HG03139 (cell line): Measurements from ENCODE around the gene HECTD1.
"Not testable (repeated sequence)": the region's sequence is repeated elsewhere in the genome, so short reads cannot be mapped to it uniquely, and the experiment has no call there.

Source experiments
- ATAC-seq: cut with Tn5 transposase; IDR thresholded peaks from one replicate; pipeline ENCODE4 v1.9.1; 2021; ENCODE audit not compliant: unreplicated experiment

The HECTD1 gene

DNA sequence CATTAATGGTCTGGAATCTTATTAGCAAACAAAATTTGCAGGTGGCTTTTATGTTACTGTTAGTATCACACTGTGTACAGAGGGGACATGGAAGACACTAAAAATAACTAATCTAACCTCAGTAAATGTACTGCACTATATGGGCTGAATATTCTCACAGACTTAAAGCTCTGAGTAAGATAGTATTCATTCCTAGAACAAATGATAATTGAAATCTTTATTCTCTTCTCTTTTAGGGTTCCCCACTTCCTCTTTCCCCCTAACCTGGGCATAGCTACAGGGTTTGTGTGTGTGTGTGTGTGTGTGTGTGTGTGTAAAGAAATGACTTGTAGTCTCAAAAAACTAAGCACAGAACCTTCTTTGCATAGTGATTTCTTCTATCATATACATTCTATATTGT lies 21.4 kb upstream of the HECTD1 start:
- ATAC-seq: peak; percentile 67

DNA sequence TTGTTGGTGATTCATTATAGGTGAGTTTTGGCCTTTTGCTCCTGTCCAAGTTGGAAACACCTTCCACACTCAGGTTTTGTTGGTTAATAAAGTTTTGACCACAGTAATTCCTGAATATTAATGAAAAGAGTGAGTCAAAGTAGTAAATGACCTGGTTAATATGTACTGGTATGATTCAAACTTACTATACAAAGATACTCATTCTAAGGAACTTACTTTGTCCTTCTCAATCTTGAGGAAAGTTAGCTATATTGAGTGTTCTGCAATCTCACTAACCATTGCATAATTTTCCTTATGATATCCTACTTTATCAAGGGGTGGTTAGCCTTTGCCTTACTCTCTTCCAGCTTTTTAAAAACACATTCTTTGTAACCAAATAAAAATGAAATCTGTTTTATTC lies 20.9 kb upstream of the HECTD1 start:
- ATAC-seq: no peak

DNA sequence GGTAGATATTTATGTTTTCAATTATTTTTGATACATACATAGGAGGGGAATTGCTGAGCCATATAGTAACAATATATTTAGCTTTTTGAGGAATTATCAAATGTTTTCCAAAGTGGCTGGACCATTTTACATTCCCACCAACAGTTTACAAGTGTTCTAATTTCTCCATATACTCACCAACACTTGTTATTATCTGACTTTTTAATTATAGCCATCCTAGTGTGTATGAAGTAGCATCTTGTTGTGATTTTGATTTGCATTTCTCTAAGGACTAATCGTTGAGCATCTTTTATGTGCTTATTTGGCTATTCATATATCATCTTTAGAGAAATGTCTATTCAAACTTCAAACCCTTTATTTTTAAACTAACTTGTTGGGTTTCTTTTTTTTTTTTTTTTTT lies 17.2 kb upstream of the HECTD1 start:
- no peak for ATAC-seq

DNA sequence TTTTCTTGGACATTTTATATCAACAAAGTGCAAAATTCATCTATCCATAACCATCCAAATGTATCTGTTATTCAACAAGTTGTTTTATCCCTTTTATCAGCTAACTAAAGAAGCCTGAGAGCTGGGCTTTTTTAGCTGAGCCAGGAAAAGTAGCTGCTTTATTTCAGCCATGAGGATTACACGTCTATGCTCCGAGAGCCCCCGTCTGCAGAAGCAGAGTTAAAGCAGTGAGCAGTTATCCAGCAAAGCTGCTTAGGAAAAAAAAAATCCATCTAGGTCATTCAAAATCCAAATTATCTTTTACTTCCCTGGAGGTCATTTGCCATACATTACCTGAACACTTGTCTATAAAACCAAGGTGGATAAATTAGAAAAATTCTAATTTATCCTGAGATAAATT lies 15.7 kb upstream of the HECTD1 start:
- no peak for ATAC-seq

DNA sequence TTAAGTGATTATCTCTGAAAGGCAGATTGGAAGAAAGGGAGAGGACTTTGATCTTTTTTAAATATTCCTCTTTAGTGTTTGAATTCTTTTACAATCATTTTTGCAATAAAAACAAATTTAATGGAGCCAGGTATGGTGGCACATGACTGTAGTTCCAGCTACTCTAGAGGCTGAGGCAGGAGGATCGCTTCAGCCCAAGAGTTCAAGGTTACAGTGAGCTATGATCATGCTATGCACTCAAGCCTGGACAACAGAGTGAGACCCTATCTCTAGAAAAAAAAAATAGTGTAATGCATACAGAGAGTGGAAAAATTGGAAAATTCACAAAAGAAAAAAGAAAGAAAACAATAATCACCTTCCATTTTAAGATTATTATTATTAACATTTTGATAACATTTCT lies 15.2 kb upstream of the HECTD1 start:
- no peak for ATAC-seq

DNA sequence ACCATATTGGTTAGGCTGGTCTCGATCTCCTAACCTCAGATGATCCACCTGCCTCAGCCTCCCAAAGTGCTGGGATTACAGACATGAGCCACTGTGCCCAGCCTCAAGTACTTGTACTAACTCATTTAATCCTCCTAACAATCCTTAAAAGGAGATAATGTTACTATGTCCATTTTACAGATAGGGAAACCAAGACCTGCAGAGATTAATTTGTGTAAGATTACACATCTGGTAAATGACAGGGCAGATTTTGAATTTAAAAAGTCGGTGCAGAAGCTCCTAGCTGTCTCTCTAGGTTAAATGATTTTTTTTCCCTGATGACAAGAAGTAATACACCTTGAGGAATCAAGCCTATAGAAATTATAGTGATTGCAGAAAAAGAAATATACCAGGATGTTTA lies 13.7 kb upstream of the HECTD1 start:
- no peak for ATAC-seq

DNA sequence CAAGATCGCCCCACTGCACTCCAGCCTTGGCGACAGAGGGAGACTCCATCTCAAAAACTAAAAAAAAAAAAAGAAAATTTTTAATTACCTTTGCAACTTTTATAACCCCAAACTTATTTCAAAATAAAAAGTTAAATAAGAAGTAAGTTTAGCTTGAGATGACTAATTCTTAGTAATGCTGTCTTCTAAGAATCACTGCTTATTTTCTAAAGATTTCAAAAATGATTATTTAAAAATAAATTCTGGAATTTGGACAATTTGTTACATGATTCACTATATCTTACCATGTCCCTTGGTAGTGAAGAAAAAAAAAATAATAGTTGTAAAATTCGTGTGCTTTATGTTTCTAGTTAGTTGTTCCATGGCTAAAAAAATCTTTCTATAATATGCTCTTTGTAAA lies 11.6 kb upstream of the HECTD1 start:
- no peak for ATAC-seq

DNA sequence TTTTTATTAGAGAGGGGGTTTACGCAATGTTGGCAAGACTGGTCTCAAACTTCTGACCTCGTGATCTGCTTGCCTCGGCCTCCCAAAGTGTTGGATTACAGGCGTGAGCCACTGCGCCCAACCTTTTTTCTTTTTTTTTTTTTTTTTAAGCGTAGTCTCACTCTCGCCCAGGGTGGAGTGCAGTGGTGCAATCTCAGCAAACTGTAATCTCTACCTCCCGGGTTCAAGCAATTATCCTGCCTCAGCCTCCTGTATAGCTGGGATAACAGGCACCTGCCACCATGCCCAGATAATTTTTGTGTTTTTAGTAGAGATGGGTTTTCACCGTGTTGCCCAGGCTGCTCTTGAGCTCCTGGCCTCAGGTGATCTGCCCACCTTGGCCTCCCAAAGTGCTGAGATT lies 8.8 kb upstream of the HECTD1 start:
- no peak for ATAC-seq

DNA sequence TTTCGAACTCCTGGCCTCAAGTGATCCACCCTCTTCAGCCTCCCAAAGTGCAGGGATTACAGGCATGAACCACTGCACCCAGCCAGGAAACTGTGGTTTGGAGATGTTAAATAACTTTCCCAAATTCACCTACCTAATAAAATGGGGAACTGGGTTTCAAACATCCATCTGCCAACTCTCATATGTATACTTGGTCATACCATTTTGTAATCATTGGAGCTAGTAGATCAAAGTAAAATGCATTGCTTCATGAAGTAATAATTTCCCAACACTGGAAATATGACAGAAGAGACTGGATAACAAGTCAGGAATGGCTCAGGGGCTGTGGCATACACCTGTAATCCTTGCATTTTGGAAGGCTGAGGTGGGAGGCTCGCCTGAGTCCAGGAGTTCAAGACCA lies 5.3 kb upstream of the HECTD1 start:
- no peak for ATAC-seq

DNA sequence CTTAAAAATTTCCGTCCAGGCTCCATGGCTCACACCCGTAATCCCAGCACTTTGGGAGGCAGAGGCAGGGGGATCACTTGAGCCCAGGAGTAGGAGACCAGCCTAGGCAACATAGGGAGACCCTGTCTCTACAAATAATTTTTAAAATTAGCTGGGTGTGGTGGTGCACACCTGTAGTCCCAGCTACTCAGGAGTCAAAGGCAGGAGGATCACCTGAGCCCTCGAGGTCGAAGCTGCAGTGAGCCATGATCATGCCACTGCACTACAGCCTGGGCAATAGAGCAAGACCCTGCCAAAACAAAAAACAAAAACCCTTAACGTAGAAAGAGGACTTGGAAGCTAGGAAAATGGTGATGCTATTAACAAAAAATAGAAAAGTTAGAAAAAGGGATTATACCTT lies 2.0 kb upstream of the HECTD1 start:
- ATAC-seq: no peak

DNA sequence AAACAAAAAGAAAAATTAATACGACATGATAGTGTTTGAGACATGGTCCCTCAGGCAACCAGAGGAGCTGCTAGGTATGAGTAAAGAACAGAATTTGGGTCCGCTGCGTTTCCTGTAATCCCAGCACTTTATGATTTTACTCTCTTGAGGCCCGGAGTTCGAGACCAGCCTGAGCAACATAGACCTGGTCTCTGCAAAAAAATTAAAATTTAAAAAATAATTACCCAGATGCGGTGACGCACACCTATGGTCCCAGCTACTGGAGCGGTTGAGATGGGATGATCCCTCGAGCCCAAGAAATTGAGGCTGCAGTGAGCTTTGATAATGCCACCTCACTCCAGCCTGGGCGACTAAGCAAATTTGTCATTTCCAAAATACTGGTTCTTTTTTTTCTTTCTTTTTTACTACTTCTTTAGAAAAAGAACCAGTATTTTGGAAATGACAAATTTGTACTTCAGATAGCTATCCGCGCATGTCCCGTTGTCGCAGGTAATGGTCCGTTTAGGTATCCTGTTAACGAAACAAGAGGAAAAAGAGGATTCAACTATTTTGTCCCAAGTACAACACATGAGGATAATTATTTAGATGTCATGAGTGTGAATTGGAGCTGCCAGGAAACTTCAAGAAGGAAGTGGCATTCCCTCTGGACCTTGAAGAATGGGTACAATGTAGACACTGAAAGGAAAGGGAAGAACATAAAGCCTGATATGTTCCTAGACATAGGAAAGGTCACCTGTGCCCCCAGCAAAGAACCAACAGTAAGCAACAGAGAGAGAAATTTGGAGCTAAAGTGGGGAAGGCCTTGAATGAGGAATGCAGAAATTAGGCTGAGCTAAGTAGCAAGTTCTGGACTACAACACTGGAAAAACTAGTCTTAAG lies 1.2 kb upstream of the HECTD1 start:
- no peak for ATAC-seq

DNA sequence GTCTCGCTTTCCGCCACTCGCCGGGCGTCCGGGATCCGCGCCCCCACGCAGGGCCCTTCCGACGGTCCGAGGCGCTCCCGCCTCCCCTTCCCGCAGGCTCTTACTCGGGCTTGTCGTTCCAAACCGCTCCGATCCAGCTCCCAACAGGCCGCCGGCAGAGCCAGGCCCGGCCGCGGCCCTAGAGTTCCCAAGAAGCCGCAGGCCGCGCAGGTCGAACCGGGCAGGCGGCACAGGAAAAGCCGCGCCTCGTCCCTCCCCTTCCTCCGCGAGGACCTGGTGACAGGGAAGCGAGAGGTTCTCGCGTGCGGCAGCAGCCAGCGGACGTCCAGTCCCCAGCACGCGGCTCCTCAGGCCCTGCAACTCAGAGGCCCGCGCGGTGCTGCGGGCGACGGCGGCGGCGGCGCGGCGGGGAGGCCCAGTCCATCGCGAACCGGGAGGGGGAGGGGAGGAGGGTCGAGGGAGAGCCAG lies 272 bp downstream of the HECTD1 start:
- no peak for ATAC-seq

DNA sequence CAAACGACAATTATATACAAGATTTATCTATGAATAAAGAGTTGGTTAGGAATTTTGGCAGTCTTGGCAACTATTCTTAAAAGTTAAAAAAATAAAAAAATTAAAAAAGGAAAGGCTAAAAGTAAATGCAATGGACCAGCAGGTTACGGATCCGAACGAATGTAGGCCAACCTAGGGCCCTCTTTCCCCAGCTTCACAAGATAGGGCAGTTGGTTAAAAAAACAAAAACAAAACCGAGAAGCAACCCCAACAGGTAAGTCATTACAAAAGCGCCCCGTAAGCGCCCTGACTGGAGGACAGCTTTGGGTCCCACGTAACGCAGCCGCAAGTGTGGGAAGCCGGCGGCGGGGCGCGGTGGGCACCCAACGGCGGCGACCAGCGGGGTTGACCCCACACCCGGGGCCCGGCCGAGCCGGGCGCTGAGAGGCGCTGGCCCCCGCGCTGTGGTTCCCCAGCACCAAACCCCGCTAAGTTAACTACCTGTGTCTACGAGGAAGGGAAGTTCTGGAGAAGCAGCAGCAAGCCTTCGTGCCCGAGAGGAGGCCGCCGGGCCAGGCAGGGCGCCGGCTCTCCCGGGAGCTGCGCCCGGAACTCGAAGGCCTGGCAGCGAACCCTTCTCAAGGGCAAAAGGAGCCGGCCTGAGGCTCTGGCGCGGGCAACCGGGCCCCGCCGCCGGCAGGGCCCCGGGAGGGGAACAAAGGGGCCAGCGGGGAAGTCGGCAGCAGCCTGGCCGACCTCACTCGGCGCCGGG lies 882 bp downstream of the HECTD1 start:
- peak; percentile 11 for ATAC-seq

DNA sequence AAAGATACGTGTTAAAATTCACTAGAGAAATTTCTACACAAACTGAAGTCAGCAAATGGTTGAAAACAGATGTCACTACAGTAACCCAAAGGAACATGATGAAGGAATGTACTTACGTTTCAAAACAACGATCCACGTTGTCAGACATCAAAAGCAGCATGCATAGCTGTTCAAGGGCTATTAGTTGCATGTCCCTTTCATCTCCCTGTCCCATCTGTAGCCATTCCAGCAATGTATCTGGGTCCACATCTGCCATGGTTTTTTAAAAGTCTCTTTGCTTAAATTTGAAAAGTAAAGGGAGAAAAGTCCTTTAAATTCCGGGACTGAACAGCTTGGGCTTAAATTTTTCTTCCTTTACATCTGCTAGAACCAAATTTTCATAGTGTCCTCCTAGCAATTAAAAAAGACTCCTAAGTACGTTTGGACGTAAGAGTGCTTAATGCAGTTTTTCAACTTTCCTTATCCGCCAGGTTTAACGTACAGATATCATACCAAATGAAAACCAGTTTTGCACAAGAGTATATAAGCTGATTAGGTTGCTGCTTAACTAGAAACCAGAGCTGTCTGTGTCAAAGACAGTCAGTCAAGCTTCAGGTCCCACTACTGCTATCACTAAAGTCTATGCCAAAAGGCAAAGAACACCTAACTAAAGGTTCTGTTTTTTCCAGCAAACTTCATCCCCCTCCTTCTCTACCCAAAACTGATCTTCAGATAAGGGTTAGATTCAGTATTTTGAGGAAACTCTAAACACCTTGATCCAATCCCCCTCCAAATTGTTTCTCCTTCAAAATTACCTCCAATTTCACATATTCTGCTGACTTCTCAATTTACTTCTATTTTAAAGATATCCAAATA lies 1.7 kb downstream of the HECTD1 start:
- ATAC-seq: no peak

DNA sequence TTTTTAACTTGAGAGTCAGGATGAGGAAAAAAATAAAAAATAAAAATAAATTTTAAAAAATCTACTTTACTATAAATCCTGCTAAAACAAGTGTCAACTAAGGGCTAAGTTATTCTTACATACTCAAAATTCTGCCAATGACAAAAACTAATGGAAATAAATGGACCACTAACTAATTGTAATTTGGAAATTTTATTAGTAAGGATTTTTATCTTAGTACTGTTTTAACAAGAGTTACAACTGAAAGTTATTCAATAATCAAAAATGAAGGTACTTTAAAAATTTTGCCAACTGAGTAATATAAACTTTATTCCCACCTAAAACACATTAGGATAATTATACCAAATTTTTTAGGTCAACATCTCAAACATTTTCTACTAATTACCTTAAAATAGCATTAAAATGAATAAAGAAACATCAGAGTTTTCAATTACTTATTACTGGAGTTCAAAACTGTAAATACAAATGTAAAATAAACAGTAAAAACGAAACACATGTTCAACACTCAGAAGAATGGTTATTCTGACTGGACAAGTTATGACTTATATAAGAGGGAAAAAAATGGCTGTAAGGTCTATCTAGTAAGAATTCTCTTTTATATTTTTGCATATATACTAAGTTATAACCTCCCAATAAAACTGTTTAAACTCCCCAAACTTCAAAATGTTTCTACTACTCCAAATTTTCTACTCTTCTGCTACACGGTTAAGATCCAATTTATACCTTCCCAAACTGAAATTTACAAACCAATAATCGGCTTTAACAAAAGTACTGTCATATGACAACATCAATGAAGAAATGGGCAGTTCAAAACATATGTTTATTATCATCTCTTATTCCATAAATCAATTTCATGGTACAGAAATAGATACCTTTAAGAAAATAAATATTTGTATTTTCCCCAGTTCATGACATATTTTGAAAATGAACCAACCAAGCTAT lies 2.7 kb downstream of the HECTD1 start:
- ATAC-seq: no peak

DNA sequence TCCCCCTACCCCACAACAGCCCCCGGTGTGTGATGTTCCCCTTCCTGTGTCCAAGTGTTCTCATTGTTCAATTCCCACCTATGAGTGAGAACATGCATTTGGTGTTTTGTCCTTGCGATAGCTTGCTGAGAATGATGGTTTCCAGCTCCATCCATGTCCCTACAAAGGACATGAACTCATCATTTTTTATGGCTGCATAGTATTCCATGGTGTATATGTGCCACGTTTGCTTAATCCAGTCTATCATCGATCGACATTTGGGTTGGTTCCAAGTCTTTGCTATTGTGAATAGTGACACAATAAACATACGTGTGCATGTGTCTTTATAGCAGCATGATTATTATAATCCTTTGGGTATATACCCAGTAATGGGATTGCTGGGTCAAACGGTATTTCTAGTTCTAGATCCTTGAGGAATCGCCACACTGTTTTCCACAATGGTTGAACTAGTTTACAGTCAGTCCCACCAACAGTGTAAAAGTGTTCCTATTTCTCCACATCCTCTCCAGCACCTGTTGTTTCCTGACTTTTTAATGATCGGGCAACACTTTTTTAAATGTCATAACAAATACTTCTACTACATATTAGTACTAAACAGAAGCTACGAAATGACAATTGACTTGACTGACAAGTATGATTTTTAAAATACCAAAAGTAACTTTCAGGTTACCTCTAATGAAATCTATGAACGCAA lies 3.5 kb downstream of the HECTD1 start:
- ATAC-seq: not testable (repeated sequence)

DNA sequence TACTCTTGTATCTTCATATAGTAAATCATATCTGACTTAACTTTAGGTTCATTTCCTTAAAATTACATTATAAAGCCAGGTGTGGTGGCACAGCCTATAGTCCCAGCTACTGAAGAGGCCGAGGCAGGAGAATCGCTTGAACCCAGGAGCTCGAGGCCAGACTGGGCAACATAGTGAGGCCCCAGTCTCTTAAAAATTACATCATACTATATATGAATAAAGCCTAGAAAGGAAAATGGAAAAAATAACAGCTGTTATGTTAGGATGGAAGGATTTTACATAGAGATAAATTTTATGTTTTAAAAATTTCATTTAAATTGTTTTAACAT lies 4.2 kb downstream of the HECTD1 start:
- ATAC-seq: no peak

DNA sequence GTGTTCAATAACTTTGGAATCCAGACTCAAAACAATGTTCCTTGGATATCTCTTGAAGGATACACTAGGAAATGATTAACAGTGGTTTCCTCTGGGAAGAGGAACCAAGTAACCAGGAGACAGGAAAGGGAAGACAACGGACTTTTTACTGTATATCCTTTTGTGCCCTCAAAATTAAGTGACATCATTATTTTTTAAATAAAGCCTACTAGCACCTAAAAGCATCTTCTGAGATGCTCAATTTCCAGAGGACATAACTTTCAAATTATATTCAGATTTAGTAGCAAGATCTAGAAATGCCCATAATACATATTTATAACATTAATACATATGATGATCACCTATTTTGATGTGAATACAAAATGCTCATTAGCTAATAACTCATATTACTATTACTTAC lies 6.5 kb downstream of the HECTD1 start:
- ATAC-seq: no peak

DNA sequence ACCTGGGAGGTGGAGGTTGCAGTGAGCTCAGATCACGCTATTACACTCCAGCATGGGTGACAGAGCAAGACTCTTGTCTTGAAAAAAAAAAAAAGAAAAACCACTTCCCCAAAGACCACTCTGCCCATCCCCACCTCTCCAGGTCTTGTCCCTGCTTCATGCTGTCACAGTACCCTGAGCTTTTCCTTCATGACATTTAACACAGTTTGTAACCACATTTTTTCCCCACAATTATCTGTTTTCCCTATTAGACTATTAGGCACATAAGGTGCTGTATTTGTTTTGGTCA lies 6.9 kb downstream of the HECTD1 start:
- ATAC-seq: no peak

DNA sequence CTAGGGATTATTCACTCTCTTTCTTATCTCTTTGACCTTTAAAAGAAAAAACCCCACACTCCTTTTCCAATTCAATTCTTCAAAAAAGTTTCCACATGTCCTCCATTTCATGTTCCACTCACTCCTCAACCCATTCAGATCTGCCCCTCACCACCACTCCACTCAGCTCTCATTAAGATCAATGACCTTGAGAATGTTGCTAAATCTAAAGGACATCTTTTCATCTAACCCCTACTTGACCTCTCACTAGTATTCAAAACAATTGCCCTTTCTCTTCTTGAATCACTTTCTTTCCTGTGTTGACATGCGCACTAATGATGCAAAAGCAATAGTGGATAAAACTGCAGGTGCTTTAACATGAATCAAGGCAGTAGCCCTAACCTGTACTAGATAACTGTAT lies 9.9 kb downstream of the HECTD1 start:
- ATAC-seq: no peak
